Neural progenitor cell (in vitro differentiated cells): ENCODE results near the gene CELA2B.

Source experiments
- CTCF ChIP-seq: fragments of 200-600 bp; sonication (generic); IDR thresholded peaks from 2 replicates; pipeline ENCODE4 v1.5.1; 2017; ENCODE audit warnings: antibody characterized with exemption, mild to moderate bottlenecking
- EZH2 ChIP-seq: fragments of 200-600 bp; sonication (generic); IDR thresholded peaks from 2 replicates; pipeline ENCODE4 v1.6.1; 2017; ENCODE audit warnings: antibody characterized with exemption, mild to moderate bottlenecking, moderate library complexity
- EZH2phosphoT487 ChIP-seq: fragments of 200-600 bp; sonication (generic); IDR thresholded peaks from 2 replicates; pipeline ENCODE4 v1.6.1; 2017; ENCODE audit warnings: antibody characterized with exemption

DNA sequence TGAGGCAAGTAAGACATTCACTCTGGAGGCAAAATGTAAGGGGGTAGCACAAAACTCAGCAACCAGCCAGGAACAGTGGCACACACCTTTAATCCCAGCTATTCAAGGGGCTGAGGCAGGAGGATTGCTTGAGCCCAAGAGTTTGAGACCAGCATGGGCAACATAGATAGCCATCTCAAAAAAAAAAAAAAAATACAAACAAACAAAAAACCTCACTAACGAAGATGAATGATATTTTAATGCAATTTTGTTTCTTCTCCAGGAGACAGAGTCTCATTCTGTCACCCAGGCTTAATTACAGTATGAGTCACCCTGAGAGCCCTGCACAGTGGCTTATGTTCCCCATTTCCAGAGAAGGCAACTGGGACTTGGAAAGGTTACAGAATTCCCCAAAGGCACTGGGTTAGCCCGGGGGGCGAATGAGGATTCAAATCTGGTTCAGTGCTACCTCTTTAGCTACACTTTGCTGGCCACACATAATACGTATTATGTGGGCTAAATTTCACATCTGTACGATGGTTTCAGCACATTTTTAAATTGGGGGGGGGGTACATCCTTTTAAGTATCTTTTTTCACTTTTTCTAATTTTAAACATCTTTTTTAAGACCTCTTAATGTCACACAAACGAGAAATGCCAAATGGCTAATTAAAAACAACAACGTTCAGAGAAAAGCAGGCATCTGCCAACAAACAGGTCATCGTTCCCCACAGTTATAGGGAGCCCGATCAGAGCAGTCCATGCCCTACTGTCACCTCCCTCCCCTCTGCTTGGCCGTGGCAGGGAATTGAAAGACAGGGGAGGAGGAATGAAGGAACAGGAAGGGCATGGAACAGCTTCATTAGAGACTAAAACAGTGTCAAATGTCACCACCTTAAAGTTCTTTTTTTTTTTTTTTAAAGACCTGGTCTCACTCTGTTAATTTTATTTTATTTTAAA, 15.9 kb upstream of the CELA2B start:
- no peak for TF ChIP-seq EZH2
- no peak for TF ChIP-seq CTCF
- TF ChIP-seq EZH2phosphoT487, result no peak
